ENCODE measurements around the gene ZGPAT.

GRCh38 chr20:63753381-63753780 lies 45.5 kb downstream of the ZGPAT start:
- TF ChIP-seq POLR2AphosphoS5 (IDR thresholded peaks at IDR 0.05; ENCODE audit: borderline replicate concordance, low read depth, low read length) (no peak), EZH2 (IDR thresholded peaks at IDR 0.05) (no peak)

All from SK-N-MC (cell line).